ENCODE results near the gene F13A1. TPM values are rescaled to one million over a fixed set of nuclear protein-coding genes. Genes with fewer than 3 reads are reported as not detected.

Gene F13A1
- total RNA-seq, 2 donors from 2014 or later: 3.5 to 24.5 TPM

GRCh38 chr6:6195080-6195479 is 125.4 kb downstream of the F13A1 start:
- DNase-seq (ENCODE audit: low spot score): no peak
- no peak for TF ChIP-seq CTCF (IDR thresholded peaks at IDR 0.05)
- no peak for TF ChIP-seq POLR2A (IDR thresholded peaks at IDR 0.05)
- TF ChIP-seq POLR2AphosphoS5 (IDR thresholded peaks at IDR 0.05): no peak
- intact Hi-C loops (cut with DNase I): no loop called here
- Histone ChIP-seq H3K4me1 (replicated peaks) (no peaks in the 10 kb centered on the region), H3K9me3 (no peaks in the 10 kb centered on the region), H3K27ac (no peak overlapping the region), H3K36me3 (no peaks in the 10 kb centered on the region), H3K27me3 (replicated peaks; ENCODE audit: insufficient read depth) (peaks cover 3% of the 10 kb centered on the region), H3K4me3 (no peak overlapping the region)
- WGBS: 96% methylated on average over 1 of the region's 1 CpG

GRCh38 chr6:6193221-6193745 is 127.2 kb downstream of the F13A1 start:
- Histone ChIP-seq H3K27me3 (replicated peaks; ENCODE audit: insufficient read depth) (peaks cover 3% of the 10 kb centered on the region), H3K9me3 (no peaks in the 10 kb centered on the region), H3K4me1 (replicated peaks) (no peaks in the 10 kb centered on the region), H3K36me3 (no peaks in the 10 kb centered on the region), H3K4me3 (no peak overlapping the region), H3K27ac (no peak overlapping the region)
- intact Hi-C loops (cut with DNase I): no loop called here
- no peak for TF ChIP-seq POLR2AphosphoS5 (IDR thresholded peaks at IDR 0.05)
- no peak for TF ChIP-seq CTCF (IDR thresholded peaks at IDR 0.05)
- no peak for TF ChIP-seq POLR2A (IDR thresholded peaks at IDR 0.05)
- DNase-seq (ENCODE audit: low spot score): no peak
- 78% methylated on average over 7 of the region's 7 CpGs for WGBS

GRCh38 chr6:6191909-6192308 is 128.6 kb downstream of the F13A1 start:
- no peaks in the 10 kb centered on the region for H3K4me1 ChIP-seq (replicated peaks)
- H3K9me3 ChIP-seq: no peaks in the 10 kb centered on the region
- TF ChIP-seq POLR2AphosphoS5 (IDR thresholded peaks at IDR 0.05) (no peak), POLR2A (IDR thresholded peaks at IDR 0.05) (no peak), CTCF (IDR thresholded peaks at IDR 0.05) (no peak)
- H3K4me3 ChIP-seq: no peak overlapping the region
- intact Hi-C loops (cut with DNase I): no loop called here
- H3K27me3 ChIP-seq (replicated peaks; ENCODE audit: insufficient read depth): no peaks in the 10 kb centered on the region
- H3K27ac ChIP-seq: no peak overlapping the region
- DNase-seq (ENCODE audit: low spot score): no peak
- H3K36me3 ChIP-seq: no peaks in the 10 kb centered on the region
- WGBS: 86% methylated on average over 1 of the region's 1 CpG

- Histone ChIP-seq H3K4me3 (no peak overlapping the region), H3K36me3 (no peaks in the 10 kb centered on the region), H3K27ac (no peak overlapping the region), H3K9me3 (no peaks in the 10 kb centered on the region), H3K27me3 (replicated peaks; ENCODE audit: insufficient read depth) (no peaks in the 10 kb centered on the region), H3K4me1 (replicated peaks) (no peaks in the 10 kb centered on the region)
- no peak for DNase-seq (ENCODE audit: low spot score)
- no peak for TF ChIP-seq POLR2A (IDR thresholded peaks at IDR 0.05)
- TF ChIP-seq POLR2AphosphoS5 (IDR thresholded peaks at IDR 0.05): no peak
- intact Hi-C loops (cut with DNase I): no loop called here
- 43% methylated on average over 2 of the region's 2 CpGs for WGBS
Measured at GRCh38 chr6:6191476-6191875, 129.0 kb downstream of the F13A1 start.

GRCh38 chr6:6180684-6181083 is 139.8 kb downstream of the F13A1 start:
- Histone ChIP-seq H3K36me3 (no peaks in the 10 kb centered on the region), H3K4me1 (replicated peaks) (no peaks in the 10 kb centered on the region), H3K27me3 (replicated peaks; ENCODE audit: insufficient read depth) (no peaks in the 10 kb centered on the region), H3K9me3 (no peaks in the 10 kb centered on the region), H3K4me3 (no peak overlapping the region), H3K27ac (no peak overlapping the region)
- WGBS: 73% methylated on average over 2 of the region's 2 CpGs
- TF ChIP-seq CTCF (IDR thresholded peaks at IDR 0.05) (no peak), POLR2AphosphoS5 (IDR thresholded peaks at IDR 0.05) (no peak), POLR2A (IDR thresholded peaks at IDR 0.05) (no peak)
- intact Hi-C loops (cut with DNase I): no loop called here
- no peak for DNase-seq (ENCODE audit: low spot score)
